VCaP (cell line): ENCODE measurements around the gene PFDN5.
A peak's percentile ranks its signal among the peaks of the same experiment; 100 is the strongest.
"Not testable (repeated sequence)": the region's sequence is repeated elsewhere in the genome, so short reads cannot be mapped to it uniquely, and the experiment has no call there.

ENCODE experiments used
- H3K27ac ChIP-seq: fragments of 450-650 bp; 2 replicates; pipeline ENCODE4 v1.5.1; 2017
- CTCF ChIP-seq: fragments of 450-650 bp; conservative IDR thresholded peaks from 2 replicates; pipeline ENCODE4 v1.5.1; 2017; ENCODE audit warnings: mild to moderate bottlenecking, moderate library complexity

Gene PFDN5

GRCh38 chr12:53288322-53288721 is 7.0 kb upstream of the PFDN5 start:
- H3K27ac ChIP-seq, result no peak overlapping the region

GRCh38 chr12:53289891-53290290 is 5.5 kb upstream of the PFDN5 start:
- H3K27ac ChIP-seq, result no peak overlapping the region
- no peak for TF ChIP-seq CTCF

More at GRCh38 chr12:53288322-53288721, 7.0 kb upstream of the PFDN5 start:
- TF ChIP-seq CTCF, result no peak

GRCh38 chr12:53290661-53291060 is 4.7 kb upstream of the PFDN5 start:
- H3K27ac ChIP-seq, result no peak overlapping the region
- TF ChIP-seq CTCF, result no peak

GRCh38 chr12:53292426-53292825 is 2.9 kb upstream of the PFDN5 start:
- no peak for TF ChIP-seq CTCF

GRCh38 chr12:53295891-53296219 is 513 bp downstream of the PFDN5 start:
- peak overlapping the region; percentile 83 for H3K27ac ChIP-seq
- no peak for TF ChIP-seq CTCF

More at GRCh38 chr12:53292426-53292825, 2.9 kb upstream of the PFDN5 start:
- no peak overlapping the region for H3K27ac ChIP-seq

- H3K27ac ChIP-seq, result not testable (repeated sequence)
Measured at GRCh38 chr12:53297106-53297505, 1.8 kb downstream of the PFDN5 start.

- 0 out of 2 replicates have a peak overlapping the region, but pooled peaks have one; percentile 2 for H3K27ac ChIP-seq
- no peak for TF ChIP-seq CTCF
Measured at GRCh38 chr12:53298164-53298563, 2.8 kb downstream of the PFDN5 start.

GRCh38 chr12:53299101-53299453 is 3.7 kb downstream of the PFDN5 start:
- no peak for TF ChIP-seq CTCF
- H3K27ac ChIP-seq, result peak overlapping the region; percentile 86
